SW 1271 (cell line): ENCODE results near the gene ACAP2.
"Not testable (repeated sequence)": the region's sequence is repeated elsewhere in the genome, so short reads cannot be mapped to it uniquely, and the experiment has no call there.

Experiments used
- DNase-seq, 2 experiments: peaks; one replicate each; lab custom pipeline; 2025; lab: John Stamatoyannopoulos, UW

The ACAP2 gene

DNA sequence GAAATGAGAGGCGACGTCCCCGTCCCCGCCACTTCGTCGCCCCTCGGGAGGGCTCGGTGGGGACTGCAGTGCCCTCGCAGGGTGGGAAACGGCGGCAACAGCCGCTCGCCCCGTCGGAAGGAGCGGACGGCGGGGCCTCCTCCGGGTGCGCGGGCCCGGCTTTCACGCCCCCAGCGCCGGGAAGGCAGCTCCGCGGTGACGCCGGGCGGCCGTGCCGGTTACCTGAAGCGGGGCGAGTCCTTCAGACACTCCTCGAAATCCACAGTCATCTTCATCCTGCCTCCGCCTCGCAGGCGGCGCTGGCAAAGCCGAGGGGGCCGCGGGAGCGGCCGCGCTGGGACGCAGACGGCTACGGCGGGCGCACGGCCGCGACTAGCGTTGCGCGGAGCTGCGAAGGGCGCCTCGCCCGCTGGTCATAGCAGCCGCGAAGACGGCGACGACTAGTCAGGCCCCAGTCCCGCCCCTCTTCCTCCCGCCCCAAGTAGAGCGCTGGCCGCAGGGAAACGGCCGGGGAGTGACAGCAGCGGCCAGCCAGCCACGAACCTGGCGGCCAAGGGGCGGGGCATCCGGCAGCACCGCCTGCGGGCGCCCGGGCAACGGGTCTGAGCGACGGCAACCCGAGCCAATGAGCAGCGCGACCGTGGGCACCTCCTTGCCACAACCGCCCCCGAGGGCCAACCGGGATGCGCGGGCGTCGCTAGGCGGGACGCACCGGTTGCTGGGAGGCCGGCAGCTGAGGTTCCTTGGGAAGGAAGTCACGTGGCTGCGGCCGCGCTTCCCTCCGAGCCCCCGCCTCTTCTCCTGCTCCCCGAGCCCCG is at the start of gene ACAP2:
Gene ACAP2, minus strand, starts transcription at position 448 of the 818 bp plus-strand sequence. Its CDS starts 173 bp downstream, at position 275.
- DNase-seq: peak; percentile 93 to 98

GRCh38 chr3:195475614-195476013 is 32.8 kb upstream of the ACAP2 start:
- DNase-seq: no peak

- not testable (repeated sequence) for DNase-seq
These were observed 32.3 kb upstream of the ACAP2 start for GRCh38 chr3:195475116-195475515.

- no peak for DNase-seq
These were observed 26.0 kb upstream of the ACAP2 start for GRCh38 chr3:195468841-195469240.

DNA sequence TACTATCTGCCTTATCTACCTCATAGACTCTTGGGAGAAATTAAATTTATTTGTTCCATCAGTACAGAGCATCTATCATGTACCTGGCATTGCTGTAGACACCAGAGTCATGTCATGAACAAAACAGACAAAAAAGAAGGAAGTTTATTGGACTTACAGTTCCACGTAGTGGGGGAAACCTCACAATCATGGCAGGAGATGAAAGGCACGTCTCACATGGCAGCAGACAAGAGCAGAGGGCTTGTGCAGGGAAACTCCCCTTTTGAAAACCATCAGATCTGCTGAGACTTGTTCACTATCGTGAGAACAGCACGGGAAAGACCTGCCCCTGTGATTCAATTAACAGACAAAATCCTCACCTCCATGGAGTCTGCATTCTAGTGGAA is 25.6 kb upstream of the ACAP2 start:
- DNase-seq: no peak

GRCh38 chr3:195467641-195468390 is 25.0 kb upstream of the ACAP2 start:
- DNase-seq: no peak

DNA sequence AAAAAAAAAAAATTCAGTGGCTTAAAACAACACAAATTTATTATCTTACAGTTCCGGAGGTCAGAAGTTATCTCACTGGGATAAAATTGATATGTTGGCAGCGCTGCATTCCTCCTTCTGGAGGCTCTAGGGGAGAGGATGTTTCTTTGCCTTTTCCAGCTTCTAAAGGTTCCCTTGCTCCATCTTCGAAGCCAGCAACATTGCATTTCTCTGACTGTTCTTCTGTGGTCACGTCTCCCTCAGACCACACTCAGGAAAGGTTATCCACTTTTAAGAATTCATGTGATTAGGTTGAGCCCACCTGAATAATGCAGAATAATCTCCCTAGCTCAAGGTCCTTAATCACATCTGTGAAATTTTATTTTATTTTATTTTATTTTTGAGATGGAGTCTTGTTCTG is 23.4 kb upstream of the ACAP2 start:
- DNase-seq: no peak

GRCh38 chr3:195462922-195463321 is 20.1 kb upstream of the ACAP2 start:
- not testable (repeated sequence) for DNase-seq

- no peak for DNase-seq
These were observed 19.4 kb upstream of the ACAP2 start for GRCh38 chr3:195462308-195462610.

DNA sequence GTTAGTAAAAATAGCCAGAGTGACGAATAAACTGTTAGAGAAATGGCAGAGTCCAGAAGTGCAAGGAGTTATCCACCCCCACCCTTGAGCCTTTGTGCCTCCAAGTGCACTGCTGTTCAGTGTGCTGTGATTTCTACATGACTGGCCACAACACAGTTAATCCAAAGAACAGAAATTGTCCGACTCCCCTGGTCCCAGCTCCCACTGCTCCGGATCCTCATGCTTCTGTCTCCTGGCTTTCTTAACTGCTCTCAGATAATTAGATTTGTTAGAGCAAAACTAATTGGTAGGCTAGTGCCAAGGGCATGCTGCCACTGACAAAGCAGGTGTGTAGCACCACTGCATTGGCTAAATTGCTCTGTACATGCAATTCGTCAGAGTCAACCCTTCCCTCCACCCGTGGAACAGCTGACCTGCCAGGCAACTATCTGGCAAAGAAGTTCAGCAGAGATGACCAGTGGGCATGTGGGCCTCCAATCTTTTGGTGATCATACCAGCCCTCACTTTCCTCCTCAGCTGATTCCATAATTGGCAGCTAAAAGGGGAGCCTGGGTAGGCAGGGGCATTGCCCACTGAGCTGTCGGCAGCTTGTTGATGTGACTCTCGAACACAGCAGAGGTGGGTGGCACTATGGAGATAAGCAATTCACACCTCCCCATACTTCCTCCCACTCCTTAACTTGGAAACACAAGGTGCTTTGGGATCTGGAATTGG is 18.9 kb upstream of the ACAP2 start:
- no peak for DNase-seq

DNA sequence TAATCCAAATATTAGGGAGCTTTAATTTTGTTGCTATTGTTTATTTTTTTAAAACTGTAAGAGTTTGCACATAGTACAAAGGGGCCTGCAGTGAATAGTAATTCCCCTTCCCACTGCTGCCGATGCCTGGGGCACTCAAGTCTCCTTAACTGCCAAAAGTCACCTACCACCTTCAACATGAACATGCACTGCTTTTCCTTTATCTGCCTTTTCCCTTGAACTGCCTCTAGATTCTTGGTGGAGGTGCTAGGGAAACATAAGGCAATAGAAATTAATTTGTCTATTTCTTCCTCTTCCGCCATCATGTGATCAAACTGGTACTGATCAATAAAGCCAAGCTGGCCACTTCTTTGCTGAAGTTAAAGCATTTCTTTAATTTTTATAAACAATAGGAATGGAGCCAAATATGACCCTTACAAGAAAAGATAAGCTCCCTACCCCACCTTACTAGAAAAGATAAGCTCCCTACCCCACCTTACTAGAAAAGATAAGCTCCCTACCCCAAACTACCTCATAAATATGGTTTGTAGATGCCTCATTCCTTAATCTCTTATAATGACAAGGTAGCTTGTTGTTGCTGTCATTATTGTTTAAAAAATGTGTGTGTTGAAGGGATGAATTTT is 17.4 kb upstream of the ACAP2 start:
- no peak for DNase-seq

GRCh38 chr3:195458316-195458717 is 15.5 kb upstream of the ACAP2 start:
- DNase-seq: no peak

DNA sequence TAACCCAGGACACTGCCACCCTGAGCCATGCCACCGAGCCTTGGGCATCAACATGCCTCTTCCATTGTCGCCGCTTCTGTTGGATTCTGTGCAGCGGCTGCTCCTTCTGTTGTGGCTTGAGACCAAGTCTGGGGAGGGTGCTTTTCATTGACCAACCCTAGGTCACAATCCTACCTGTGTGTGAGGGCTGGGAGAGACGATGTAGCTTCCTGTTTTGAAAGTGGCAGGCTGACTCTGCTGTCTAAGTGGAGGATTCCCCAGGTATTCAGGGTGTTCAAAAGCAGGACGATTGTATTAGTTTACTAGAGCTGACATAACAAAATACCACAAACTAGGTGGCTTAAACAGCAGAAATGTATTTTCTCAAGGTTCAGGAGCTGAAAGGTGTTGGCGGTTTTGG is 13.0 kb upstream of the ACAP2 start:
- no peak for DNase-seq

DNA sequence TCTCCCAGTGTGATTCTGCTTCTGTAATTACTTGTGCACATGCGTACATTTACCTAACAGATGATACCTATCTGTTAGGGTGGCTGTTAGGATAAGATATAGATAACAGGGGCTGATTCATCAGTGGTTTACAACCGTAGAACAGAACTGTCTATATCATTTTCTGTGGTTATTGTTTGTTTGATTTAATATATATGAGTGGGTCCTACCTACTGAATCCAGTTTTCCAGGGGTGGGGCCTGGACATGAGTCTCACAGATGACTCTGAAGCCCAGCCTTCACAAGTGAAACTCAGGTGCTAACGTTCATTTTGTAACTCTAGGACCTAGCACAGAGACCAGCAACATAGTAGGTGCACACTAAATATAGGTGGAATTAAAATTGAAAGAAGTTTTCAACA is 10.4 kb upstream of the ACAP2 start:
- DNase-seq: no peak

- DNase-seq: no peak
These were observed 8.7 kb upstream of the ACAP2 start for GRCh38 chr3:195451373-195452015.

- DNase-seq: no peak
These were observed 8.0 kb upstream of the ACAP2 start for GRCh38 chr3:195450731-195451229.

DNA sequence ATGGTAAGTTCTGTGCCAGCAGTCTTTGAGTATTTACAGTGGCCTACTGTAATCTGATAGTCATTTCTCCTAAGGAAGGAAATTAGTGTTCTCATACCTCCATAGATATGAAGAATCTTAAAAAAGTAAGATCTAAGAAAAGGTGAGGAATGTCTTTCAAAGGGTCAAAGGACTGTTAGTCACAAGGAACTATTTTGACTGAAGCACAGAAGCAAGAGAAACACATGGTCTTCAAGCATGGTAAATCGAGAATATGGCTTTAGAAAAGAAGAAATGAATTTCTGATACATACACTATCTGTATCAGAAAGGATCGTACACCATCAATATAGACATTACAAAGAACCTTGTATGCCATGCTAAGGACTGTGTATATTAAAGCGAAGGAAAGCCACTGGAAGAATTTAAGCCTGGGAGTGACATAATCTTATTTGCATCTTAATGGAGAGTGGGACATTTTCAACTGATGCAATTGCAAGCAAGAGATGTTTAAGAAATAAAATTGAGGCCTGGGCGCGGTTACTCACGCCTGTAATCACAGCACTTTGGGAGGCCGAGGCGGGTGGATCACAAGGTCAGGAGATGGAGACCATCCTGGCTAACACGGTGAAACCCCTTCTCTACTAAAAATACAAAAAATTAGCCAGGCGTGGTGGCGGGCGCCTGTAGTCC is 5.5 kb upstream of the ACAP2 start:
- DNase-seq: no peak

DNA sequence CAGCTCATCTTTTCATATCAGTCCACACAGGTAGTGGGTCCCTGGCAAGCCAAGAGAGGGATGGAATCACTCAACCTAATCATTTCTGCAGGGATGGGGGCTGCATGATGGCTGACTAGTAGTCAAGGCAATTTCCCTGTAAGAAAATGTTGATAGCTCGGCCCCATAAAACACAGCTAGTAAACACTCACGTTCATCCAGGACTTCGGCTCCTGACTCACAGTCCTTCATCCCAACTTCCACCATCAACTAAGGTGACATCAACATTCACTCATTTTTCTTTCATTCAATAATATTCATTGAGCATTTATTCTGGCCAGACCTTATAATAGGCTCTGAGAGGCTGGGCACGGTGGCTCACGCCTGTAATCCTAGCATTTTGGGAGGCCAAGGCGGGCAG is 4.4 kb upstream of the ACAP2 start:
- no peak for DNase-seq

- DNase-seq: no peak
These were observed 3.5 kb upstream of the ACAP2 start for GRCh38 chr3:195446359-195446758.

- no peak for DNase-seq
These were observed 3.1 kb upstream of the ACAP2 start for GRCh38 chr3:195445885-195446284.

GRCh38 chr3:195443391-195443989 is 670 bp upstream of the ACAP2 start:
- no peak for DNase-seq
